H1 (cell line): Measurements from ENCODE around the gene ANKRD11. TPM values are rescaled to one million over a fixed set of nuclear protein-coding genes. Genes with fewer than 3 reads are reported as not detected.

ENCODE experiments used
- KDM1A ChIP-seq: fragments of 200-600, 300-600 bp; sonication (generic); IDR thresholded peaks from 2 replicates; pipeline ENCODE4 v1.7.1; 2016; ENCODE audit warnings: mild to moderate bottlenecking, low read length, borderline replicate concordance
- PHF8 ChIP-seq: fragments of 200-600 bp; sonication (generic); conservative IDR thresholded peaks from 2 replicates; pipeline ENCODE4 v1.7.1; 2012; ENCODE audit warnings: low read depth, mild to moderate bottlenecking, inconsistent platforms, low read length, moderate library complexity
- POLR2AphosphoS5 ChIP-seq: IDR thresholded peaks from 2 replicates; pipeline ENCODE4 v1.6.1; 2011; ENCODE audit warnings: low read depth, low read length
- SRF ChIP-seq: IDR thresholded peaks from 2 replicates; pipeline ENCODE4 v1.6.1; 2011; ENCODE audit warnings: mild to moderate bottlenecking, low read depth, low read length, moderate library complexity
- SUZ12 ChIP-seq: fragments of 200-600 bp; sonication (generic); IDR thresholded peaks from 2 replicates; pipeline ENCODE4 v1.6.1; 2012; ENCODE audit warnings: mild to moderate bottlenecking, inconsistent platforms, low read length, moderate library complexity, mixed read lengths
- TAF7 ChIP-seq: optimal IDR thresholded peaks from 2 replicates; pipeline ENCODE3; 2011; ENCODE audit warnings: low read depth, mild to moderate bottlenecking, inconsistent platforms, low read length, moderate library complexity, borderline replicate concordance
- polyA plus RNA-seq, 7 experiments: library from polyadenylated mRNA; depleted of rRNA in 3 of 7; stranded (reverse) in 5 of 7; unstranded in 2 of 7; fragments of >200 nt in 5 of 7; fragments of 200-250 nt in 2 of 7; gene quantifications; 1 replicate in 5 of 7; 2 replicates in 1 of 7; 4 replicates in 1 of 7; pipeline versions ENCODE4 v1.2.1 to v1.2.3, GENCODE V29; 2011 to 2013; ENCODE audit warnings: missing spikeins in 2 of 7, mixed read lengths in 2 of 7
- total RNA-seq: library from RNA; stranded (reverse); fragmentation: NEBNext Ultra II Directional; extraction: Animal tissue kit (Norgen Biotek cat#: 25700); gene quantifications from 2 replicates; pipeline ENCODE4 v1.2.1, GENCODE V29; 2021
- TF ChIP-seq, protein P1 (sequence below): IDR thresholded peaks from 2 replicates; pipeline ENCODE4 v1.6.1; 2011; ENCODE audit warnings: low read length, improper control_type of control experiment
- TF ChIP-seq, protein P2 (sequence below): IDR thresholded peaks from 2 replicates; pipeline ENCODE4 v1.6.1; 2012; ENCODE audit warnings: inconsistent platforms

Gene ANKRD11
- total and polyA plus RNA-seq, 2 of the 8 experiments (the other 6 are each of a cell fraction or from before 2014, with no cell fraction given), result 46.5 to 142 TPM

DNA sequence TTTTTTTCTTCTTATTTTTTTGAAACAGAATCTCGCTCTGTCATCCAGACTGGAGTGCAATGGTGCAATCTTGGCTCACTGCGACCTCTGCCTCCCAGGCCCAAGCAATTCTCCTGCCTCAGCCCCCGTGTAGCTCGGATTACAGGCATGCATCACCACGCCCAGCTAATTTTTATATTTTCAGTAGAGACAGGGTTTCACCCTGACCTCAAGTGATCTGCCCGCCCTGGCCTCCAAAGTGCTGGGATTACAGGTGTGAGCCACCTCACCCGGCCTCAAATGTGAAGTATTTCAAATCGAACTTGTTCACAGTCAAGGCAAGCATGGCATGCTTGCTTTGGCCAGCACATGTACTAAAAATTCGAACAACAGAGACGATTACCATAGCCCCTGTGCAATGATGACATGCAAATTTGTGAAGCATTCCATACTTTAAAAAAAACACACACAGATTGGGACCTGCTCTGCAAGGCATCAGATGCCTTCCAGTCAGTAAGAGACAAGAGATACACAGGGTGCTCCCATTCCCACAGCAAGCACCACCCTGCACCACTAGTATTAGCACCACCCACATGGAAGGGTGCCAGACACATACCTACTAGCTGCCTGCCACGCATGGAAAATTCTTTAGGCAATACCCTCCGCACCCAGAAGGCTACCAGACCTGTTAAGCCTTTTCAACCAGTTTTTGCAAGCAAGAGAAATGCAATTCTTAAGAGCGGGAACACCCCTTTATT, 47.2 kb downstream of the ANKRD11 start (continued):
- TF ChIP-seq PHF8, result no peak
- TF ChIP-seq SUZ12, result no peak
- TF ChIP-seq KDM1A, result no peak
- TF ChIP-seq POLR2AphosphoS5, result no peak
- TF ChIP-seq SRF, result no peak
- TF ChIP-seq, protein P1, sequence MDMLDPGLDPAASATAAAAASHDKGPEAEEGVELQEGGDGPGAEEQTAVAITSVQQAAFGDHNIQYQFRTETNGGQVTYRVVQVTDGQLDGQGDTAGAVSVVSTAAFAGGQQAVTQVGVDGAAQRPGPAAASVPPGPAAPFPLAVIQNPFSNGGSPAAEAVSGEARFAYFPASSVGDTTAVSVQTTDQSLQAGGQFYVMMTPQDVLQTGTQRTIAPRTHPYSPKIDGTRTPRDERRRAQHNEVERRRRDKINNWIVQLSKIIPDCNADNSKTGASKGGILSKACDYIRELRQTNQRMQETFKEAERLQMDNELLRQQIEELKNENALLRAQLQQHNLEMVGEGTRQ, result no peak
- TF ChIP-seq TAF7, result no peak
- TF ChIP-seq, protein P2, sequence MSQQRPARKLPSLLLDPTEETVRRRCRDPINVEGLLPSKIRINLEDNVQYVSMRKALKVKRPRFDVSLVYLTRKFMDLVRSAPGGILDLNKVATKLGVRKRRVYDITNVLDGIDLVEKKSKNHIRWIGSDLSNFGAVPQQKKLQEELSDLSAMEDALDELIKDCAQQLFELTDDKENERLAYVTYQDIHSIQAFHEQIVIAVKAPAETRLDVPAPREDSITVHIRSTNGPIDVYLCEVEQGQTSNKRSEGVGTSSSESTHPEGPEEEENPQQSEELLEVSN, result no peak
